SK-N-SH (cell line): ENCODE results near the gene PPP3CB. TPM values are rescaled to one million over a fixed set of nuclear protein-coding genes. Genes with fewer than 3 reads are reported as not detected.

Experiments
- CTCF ChIA-PET: fragments of 300-600, 350-600 bp; formaldehyde crosslinking; extraction: SDS; loops from one replicate; lab custom pipeline; 2021; lab: Yijun Ruan, JAX
- POLR2A ChIA-PET: fragments of 350-600 bp; sonication (Branson Sonifier 250); formaldehyde crosslinking; extraction: SDS; loops from one replicate; lab custom pipeline; 2020; ENCODE audit warnings: antibody characterized with exemption, inconsistent platforms; lab: Yijun Ruan, JAX
- DNase-seq: peaks from one replicate; pipeline ENCODE4 v3.0.0; 2012
- H2AFZ ChIP-seq: fragments of 200-600 bp; sonication (generic); 2 replicates; pipeline ENCODE4 v1.8.1; 2016; ENCODE audit warnings: antibody characterized with exemption, mild to moderate bottlenecking, low read depth
- H3F3A ChIP-seq: fragments of 200-600 bp; sonication (generic); replicated peaks from 2 replicates; pipeline ENCODE3; 2016; ENCODE audit warnings: antibody characterized with exemption, mild to moderate bottlenecking; ENCODE audit not compliant: insufficient read depth
- H3K27ac ChIP-seq, 2 experiments: fragments of 200-500 bp in 1 of 2; fragments of 200-600 bp in 1 of 2; sonication (Bioruptor generic) in 1 of 2; sonication (generic), shearing (Covaris generic) in 1 of 2; 2 replicates each; pipeline versions ENCODE4 v1.5.1 to v1.6.1; 2014 to 2016; ENCODE audit warnings: low read depth in 2 of 2, inconsistent platforms in 1 of 2, low read length in 1 of 2, mild to moderate bottlenecking in 1 of 2, mixed read lengths in 1 of 2
- H3K27me3 ChIP-seq: fragments of 200-600 bp; sonication (generic), shearing (Covaris generic); 2 replicates; pipeline ENCODE4 v1.6.1; 2016; ENCODE audit warnings: mixed run types; ENCODE audit not compliant: insufficient read depth
- H3K36me3 ChIP-seq, 2 experiments: fragments of 200-500 bp in 1 of 2; fragments of 200-600 bp in 1 of 2; sonication (Bioruptor generic) in 1 of 2; sonication (generic) in 1 of 2; replicated peaks in 1 of 2; 2 replicates each; pipeline versions ENCODE3 to v1.5.1; 2014 to 2016; ENCODE audit warnings: low read length in 1 of 2, mild to moderate bottlenecking in 1 of 2; ENCODE audit not compliant: insufficient read depth in 2 of 2, control insufficient read depth in 1 of 2
- H3K4me1 ChIP-seq, 2 experiments: fragments of 200-500 bp in 1 of 2; fragments of 200-600 bp in 1 of 2; sonication (Bioruptor generic) in 1 of 2; sonication (generic), shearing (Covaris generic) in 1 of 2; 2 replicates each; pipeline versions ENCODE4 v1.5.1 to v1.6.1; 2014 to 2016; ENCODE audit warnings: low read depth in 1 of 2, low read length in 1 of 2, mixed run types in 1 of 2; ENCODE audit not compliant: insufficient read depth in 2 of 2, control insufficient read depth in 1 of 2
- H3K4me2 ChIP-seq: fragments of 200-600 bp; sonication (generic), shearing (Covaris generic); 2 replicates; pipeline ENCODE4 v1.6.1; 2017; ENCODE audit warnings: mixed run types
- H3K4me3 ChIP-seq, 2 experiments: fragments of 200-500 bp in 1 of 2; fragments of 200-600 bp in 1 of 2; sonication (Bioruptor generic) in 1 of 2; sonication (generic), shearing (Covaris generic) in 1 of 2; 2 replicates each; pipeline versions ENCODE4 v1.5.1 to v1.8.1; 2014 to 2016; ENCODE audit warnings: low read depth in 2 of 2, inconsistent platforms in 1 of 2, low read length in 1 of 2, mild to moderate bottlenecking in 1 of 2, mixed read lengths in 1 of 2, moderate library complexity in 1 of 2
- H3K79me2 ChIP-seq: fragments of 200-600 bp; sonication (generic); 2 replicates; pipeline ENCODE4 v1.8.1; 2017; ENCODE audit warnings: mild to moderate bottlenecking; ENCODE audit not compliant: insufficient read depth
- H3K9ac ChIP-seq: fragments of 200-600 bp; sonication (generic); 2 replicates; pipeline ENCODE4 v1.6.1; 2017; ENCODE audit warnings: mixed run types
- H3K9me2 ChIP-seq: fragments of 200-600 bp; sonication (generic); 2 replicates; pipeline ENCODE4 v1.6.1; 2017; ENCODE audit warnings: mixed run types
- H3K9me3 ChIP-seq: fragments of 200-600 bp; sonication (generic); 2 replicates; pipeline ENCODE4 v1.6.1; 2017; ENCODE audit warnings: mixed run types, mild to moderate bottlenecking, moderate library complexity
- H4K20me1 ChIP-seq: fragments of 200-600 bp; sonication (generic); 2 replicates; pipeline ENCODE4 v1.6.1; 2017; ENCODE audit warnings: mild to moderate bottlenecking, mixed run types; ENCODE audit not compliant: insufficient read depth
- FOXJ3 ChIP-seq: sonication (generic); formaldehyde crosslinking; IDR thresholded peaks from 2 replicates; pipeline ENCODE4 v1.5.1; 2020; ENCODE audit warnings: mild to moderate bottlenecking, missing genetic modification reagents
- FOXM1 ChIP-seq: IDR thresholded peaks from 2 replicates; pipeline ENCODE4 v1.4.0; 2012; ENCODE audit warnings: low read depth, mild to moderate bottlenecking
- GABPA ChIP-seq: IDR thresholded peaks from 2 replicates; pipeline ENCODE4 v1.4.0; 2012; ENCODE audit warnings: low read depth, mild to moderate bottlenecking
- NFIC ChIP-seq: IDR thresholded peaks from 2 replicates; pipeline ENCODE4 v1.4.0; 2012; ENCODE audit warnings: borderline replicate concordance
- NRF1 ChIP-seq: IDR thresholded peaks from 2 replicates; pipeline ENCODE4 v1.6.1; 2012; ENCODE audit warnings: low read depth, mild to moderate bottlenecking, low read length
- POLR2AphosphoS5 ChIP-seq: IDR thresholded peaks from 2 replicates; pipeline ENCODE4 v1.6.1; 2012; ENCODE audit warnings: low read depth, low read length
- RCOR1 ChIP-seq: fragments of 150-350 bp; IDR thresholded peaks from 2 replicates; pipeline ENCODE4 v1.6.1; 2017; ENCODE audit warnings: antibody characterized with exemption, low read length
- RXRA ChIP-seq: IDR thresholded peaks from 2 replicates; pipeline ENCODE4 v1.4.0; 2012; ENCODE audit warnings: low read depth, mild to moderate bottlenecking, borderline replicate concordance
- TAF1 ChIP-seq: IDR thresholded peaks from 2 replicates; pipeline ENCODE4 v1.6.1; 2012; ENCODE audit warnings: low read depth, mild to moderate bottlenecking, low read length, moderate library complexity, borderline replicate concordance
- TCF12 ChIP-seq: IDR thresholded peaks from 2 replicates; pipeline ENCODE4 v1.4.0; 2012
- TEAD4 ChIP-seq: IDR thresholded peaks from 2 replicates; pipeline ENCODE4 v1.4.0; 2012; ENCODE audit warnings: mild to moderate bottlenecking, borderline replicate concordance; ENCODE audit not compliant: insufficient read depth
- YY1 ChIP-seq: IDR thresholded peaks from 2 replicates; pipeline ENCODE4 v1.4.0; 2012; ENCODE audit warnings: low read depth, mild to moderate bottlenecking
- WGBS: methylation state at CpG from one replicate; pipeline ENCODE4 v1.1.6; 2017; ENCODE audit warnings: low lambda C conversion rate; 5-methylcytosine and 5-hydroxymethylcytosine counted together
- polyA plus RNA-seq, 3 experiments: library from polyadenylated mRNA; depleted of rRNA; stranded (reverse); fragments of >200 nt; gene quantifications; 2 replicates each; pipeline ENCODE4 v1.2.3, GENCODE V29; 2012
- TF ChIP-seq, protein P1 (sequence below): IDR thresholded peaks from 2 replicates; pipeline ENCODE4 v1.4.0; 2012; ENCODE audit warnings: low read depth
- TF ChIP-seq, protein P2 (sequence below): fragments of 200-600 bp; sonication (generic); IDR thresholded peaks from 2 replicates; pipeline ENCODE4 v1.6.1; 2017; ENCODE audit warnings: antibody characterized with exemption, mild to moderate bottlenecking, moderate library complexity

PPP3CB gene
- polyA plus RNA-seq, 1 of the 3 experiments (the other 2 are of a cell fraction) = 14.5 TPM

DNA sequence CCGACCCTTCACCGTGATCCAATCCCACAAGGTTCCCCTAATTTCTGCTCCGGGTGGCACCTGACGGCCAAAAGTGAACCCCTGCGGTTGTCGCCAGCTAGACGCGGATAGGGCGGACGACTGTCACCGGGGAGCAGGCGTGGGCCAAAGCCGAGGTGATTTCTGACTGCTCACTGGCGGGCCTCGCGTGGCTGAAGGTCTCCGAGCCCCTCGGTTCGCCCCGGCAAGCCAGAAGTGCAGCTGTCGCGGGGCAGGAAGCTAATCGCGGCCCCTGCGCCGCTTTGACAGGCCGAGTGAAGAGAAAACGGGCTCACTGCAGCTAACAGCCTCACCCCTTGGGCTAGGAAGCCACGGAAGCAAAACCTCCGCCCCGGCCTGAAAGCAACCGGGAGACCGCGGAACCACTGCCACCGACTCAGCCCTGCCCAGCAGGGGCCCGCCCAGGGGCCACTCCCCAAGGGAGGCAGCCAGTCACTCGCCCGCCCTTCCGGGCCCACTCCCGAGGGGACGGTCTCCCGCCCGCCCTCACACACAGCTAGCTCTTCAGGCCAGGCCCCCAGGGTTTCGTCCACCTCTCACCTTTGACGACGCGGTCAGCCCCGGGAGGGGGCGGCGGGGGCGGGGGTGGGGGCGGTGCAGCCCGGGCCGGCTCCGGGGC lies 469 bp downstream of the PPP3CB start (continued):
- TF ChIP-seq, protein P1, sequence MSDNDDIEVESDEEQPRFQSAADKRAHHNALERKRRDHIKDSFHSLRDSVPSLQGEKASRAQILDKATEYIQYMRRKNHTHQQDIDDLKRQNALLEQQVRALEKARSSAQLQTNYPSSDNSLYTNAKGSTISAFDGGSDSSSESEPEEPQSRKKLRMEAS = no peak
- TF ChIP-seq YY1 (no peak), FOXJ3 (no peak), GABPA (0 out of 2 replicates have a peak, but pooled peaks have one; percentile 52), TEAD4 (no peak), NRF1 (no peak), TAF1 (peak; percentile 72)

DNA sequence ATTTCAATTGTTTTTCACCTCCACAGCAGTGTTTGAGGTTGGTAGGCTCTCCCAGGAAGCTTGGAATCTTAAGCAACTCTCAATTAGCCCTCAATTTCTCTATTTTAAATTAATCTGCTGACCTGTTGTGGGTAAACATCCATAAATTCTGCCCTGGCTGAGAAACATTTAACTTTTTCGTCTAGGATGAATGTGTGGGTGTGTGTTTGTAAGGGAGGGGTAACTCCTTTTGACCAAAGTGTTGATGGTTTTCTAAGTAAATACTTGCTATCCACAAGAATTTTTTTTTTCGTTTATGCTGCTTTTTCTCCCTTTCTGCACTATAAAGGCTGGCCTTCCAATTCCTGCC lies 973 bp downstream of the PPP3CB start:
- Histone ChIP-seq H3K9ac (peak overlapping the region; percentile 89), H3F3A (peaks cover 28% of the 10 kb centered on the region), H3K9me2 (no peaks in the 10 kb centered on the region), H3K9me3 (no peaks in the 10 kb centered on the region), H4K20me1 (peaks cover 4% of the 10 kb centered on the region; the same call in 1 of the 2 replicates), H3K4me1 (peaks cover 10 to 23% of the 10 kb centered on the region in 2 experiments), H3K27me3 (no peaks in the 10 kb centered on the region), H3K27ac (peak overlapping the region; percentile 88 to 94), H3K4me2 (peak overlapping the region; percentile 80), H2AFZ (peak overlapping the region; percentile 58), H3K79me2 (peaks cover 66% of the 10 kb centered on the region), H3K36me3 (peaks cover 2 to 8% of the 10 kb centered on the region in 2 experiments), H3K4me3 (peak overlapping the region; percentile 84)
- no peak for DNase-seq
- WGBS = 2% methylated on average over 2 of the region's 2 CpGs
- no peak for TF ChIP-seq RXRA
- POLR2A ChIA-PET = no interaction called here
- CTCF ChIA-PET = interaction anchor here (0.8 to 1.6 kb wide), 3 partner anchors 26 to 240 kb away, joined by 3 to 6 read pairs (median 4); no protein-coding TSS in a partner anchor

DNA sequence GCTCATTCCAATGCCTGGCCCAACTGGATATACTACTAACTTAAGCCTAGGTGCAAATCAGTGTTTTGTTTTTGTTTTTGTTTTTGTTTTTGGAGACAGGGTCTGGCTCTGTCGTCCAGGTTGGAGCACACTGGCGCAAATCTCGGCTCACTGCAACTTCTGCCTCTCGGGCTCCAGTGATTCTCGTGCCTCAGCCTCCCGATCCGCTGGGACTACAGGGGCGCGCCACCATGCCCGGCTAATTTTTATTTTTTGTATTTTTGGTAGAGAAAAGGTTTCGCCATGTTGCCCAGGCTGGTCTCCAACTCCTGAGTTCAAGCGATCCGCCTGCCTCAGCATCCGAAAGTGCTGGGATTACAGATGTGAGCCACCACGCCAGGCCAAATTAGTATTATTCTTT lies 1.6 kb downstream of the PPP3CB start:
- H3K4me3 ChIP-seq = peak overlapping the region; percentile 84; a peak in 3 of 4 replicates
- H3K27me3 ChIP-seq = no peaks in the 10 kb centered on the region
- no peak for DNase-seq
- CTCF ChIA-PET = interaction anchor here (0.8 to 0.9 kb wide), 2 partner anchors 25 to 241 kb away, joined by 3 to 6 read pairs; no protein-coding TSS in a partner anchor
- H3K4me2 ChIP-seq = peak overlapping the region; percentile 80
- no peaks in the 10 kb centered on the region for H3K9me2 ChIP-seq
- no peak overlapping the region for H2AFZ ChIP-seq
- peaks cover 73% of the 10 kb centered on the region for H3K79me2 ChIP-seq
- peaks cover 10 to 23% of the 10 kb centered on the region in 2 experiments for H3K4me1 ChIP-seq
- peak overlapping the region in 1 of 2 experiments; percentile 94; a peak in 2 of 4 replicates for H3K27ac ChIP-seq
- POLR2A ChIA-PET = no interaction called here
- H3K9me3 ChIP-seq = no peaks in the 10 kb centered on the region
- H3F3A ChIP-seq = peaks cover 28% of the 10 kb centered on the region
- TF ChIP-seq NFIC (no peak), TCF12 (no peak), POLR2AphosphoS5 (no peak), FOXM1 (no peak), RXRA (no peak), GABPA (no peak), FOXJ3 (no peak), RCOR1 (no peak)
- TF ChIP-seq, protein P2, sequence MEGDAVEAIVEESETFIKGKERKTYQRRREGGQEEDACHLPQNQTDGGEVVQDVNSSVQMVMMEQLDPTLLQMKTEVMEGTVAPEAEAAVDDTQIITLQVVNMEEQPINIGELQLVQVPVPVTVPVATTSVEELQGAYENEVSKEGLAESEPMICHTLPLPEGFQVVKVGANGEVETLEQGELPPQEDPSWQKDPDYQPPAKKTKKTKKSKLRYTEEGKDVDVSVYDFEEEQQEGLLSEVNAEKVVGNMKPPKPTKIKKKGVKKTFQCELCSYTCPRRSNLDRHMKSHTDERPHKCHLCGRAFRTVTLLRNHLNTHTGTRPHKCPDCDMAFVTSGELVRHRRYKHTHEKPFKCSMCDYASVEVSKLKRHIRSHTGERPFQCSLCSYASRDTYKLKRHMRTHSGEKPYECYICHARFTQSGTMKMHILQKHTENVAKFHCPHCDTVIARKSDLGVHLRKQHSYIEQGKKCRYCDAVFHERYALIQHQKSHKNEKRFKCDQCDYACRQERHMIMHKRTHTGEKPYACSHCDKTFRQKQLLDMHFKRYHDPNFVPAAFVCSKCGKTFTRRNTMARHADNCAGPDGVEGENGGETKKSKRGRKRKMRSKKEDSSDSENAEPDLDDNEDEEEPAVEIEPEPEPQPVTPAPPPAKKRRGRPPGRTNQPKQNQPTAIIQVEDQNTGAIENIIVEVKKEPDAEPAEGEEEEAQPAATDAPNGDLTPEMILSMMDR = no peak
- 91% methylated on average over 15 of the region's 15 CpGs for WGBS
- peaks cover 4% of the 10 kb centered on the region; the same call in 1 of the 2 replicates for H4K20me1 ChIP-seq
- H3K9ac ChIP-seq = peak overlapping the region; percentile 89; the same call in 1 of the 2 replicates
- peaks cover 0 to 8% of the 10 kb centered on the region in 2 experiments for H3K36me3 ChIP-seq
